ENCODE data around the gene RPS2.

The RPS2 gene

GRCh38 chr16:1946495-1947368 lies 17.9 kb downstream of the RPS2 start:
- H3K4me3 ChIP-seq (ENCODE audit: low read length): no peak overlapping the region
- no peak for TF ChIP-seq CTCF (conservative IDR thresholded peaks at IDR 0.05; ENCODE audit: low read length)
- DNase-seq (ENCODE audit: low read depth): no peak

GRCh38 chr16:1945559-1946391 lies 18.9 kb downstream of the RPS2 start:
- TF ChIP-seq CTCF (conservative IDR thresholded peaks at IDR 0.05; ENCODE audit: low read length): no peak
- DNase-seq (ENCODE audit: low read depth): no peak
- H3K4me3 ChIP-seq (ENCODE audit: low read length): no peak overlapping the region

GRCh38 chr16:1944612-1945199 lies 19.9 kb downstream of the RPS2 start:
- no peak overlapping the region for H3K4me3 ChIP-seq (ENCODE audit: low read length)
- DNase-seq (ENCODE audit: low read depth): no peak
- no peak for TF ChIP-seq CTCF (conservative IDR thresholded peaks at IDR 0.05; ENCODE audit: low read length)

- TF ChIP-seq CTCF (conservative IDR thresholded peaks at IDR 0.05; ENCODE audit: low read length): no peak; the same call in 1 of the 2 replicates
- peak within 1 kb of the TSS; percentile 80 for H3K4me3 ChIP-seq (ENCODE audit: low read length)
- peak; percentile 96 for DNase-seq (ENCODE audit: low read depth)
These were observed 21.6 kb downstream of the RPS2 start, which contains the start of gene MSRB1 for GRCh38 chr16:1942810-1943726. Gene MSRB1 (minus strand): TSS chr16:1943199. CDS start chr16:1943156, 43 bp downstream.

- peak; percentile 21 for DNase-seq (ENCODE audit: low read depth)
- peak overlapping the region; percentile 80 for H3K4me3 ChIP-seq (ENCODE audit: low read length)
- TF ChIP-seq CTCF (conservative IDR thresholded peaks at IDR 0.05; ENCODE audit: low read length): no peak
These were observed 22.4 kb downstream of the RPS2 start for GRCh38 chr16:1942047-1942809.
